Natural killer cell (primary cell): Measurements from ENCODE around the gene TNNI2. TPM values are rescaled to one million over a fixed set of nuclear protein-coding genes. Genes with fewer than 3 reads are reported as not detected.
A peak's percentile ranks its signal among the peaks of the same experiment; 100 is the strongest.

Experiments used
- ATAC-seq, 3 donors: fragments of 150-1000 bp in 2 of 3; fragments of 200-7000 bp in 1 of 3; cut with Tn5 transposase; 1 replicate in 1 of 3; 2 replicates in 2 of 3; pipeline ENCODE4 v1.10.0; 2021; ENCODE audit warnings: mild to moderate bottlenecking in 2 of 3, moderate library complexity in 2 of 3
- DNase-seq, 2 donors: peaks; one replicate each; pipeline versions ENCODE4 v3.0.0 to v3.0.0-alpha.2; 2013 to 2021; ENCODE audit warnings: mixed read lengths in 1 of 2
- H3K27ac ChIP-seq: one replicate; pipeline ENCODE4 v1.5.1; 2013; ENCODE audit warnings: mild to moderate bottlenecking, low read length
- H3K27me3 ChIP-seq: one replicate; pipeline ENCODE4 v1.6.1; 2013; ENCODE audit warnings: low read length; ENCODE audit not compliant: control insufficient read depth, insufficient read depth
- H3K36me3 ChIP-seq: one replicate; pipeline ENCODE4 v1.6.1; 2013; ENCODE audit warnings: low read length; ENCODE audit not compliant: control insufficient read depth, insufficient read depth
- H3K4me1 ChIP-seq: one replicate; pipeline ENCODE4 v1.6.1; 2013; ENCODE audit warnings: low read length; ENCODE audit not compliant: control insufficient read depth, insufficient read depth
- H3K4me3 ChIP-seq: one replicate; pipeline ENCODE4 v1.5.1; 2013; ENCODE audit warnings: low read length
- H3K9me3 ChIP-seq: one replicate; pipeline ENCODE4 v1.6.1; 2013; ENCODE audit warnings: low read length; ENCODE audit not compliant: control insufficient read depth, insufficient read depth
- H3K27ac Mint-ChIP-seq, 2 donors: one replicate each; pipeline ENCODE4 v1.8.0; 2022; ENCODE audit warnings: mild to moderate bottlenecking in 2 of 2, mixed read lengths in 2 of 2, moderate library complexity in 1 of 2
- H3K27me3 Mint-ChIP-seq, 2 donors: one replicate each; pipeline ENCODE4 v1.8.0; 2022; ENCODE audit warnings: low read depth in 2 of 2, mixed read lengths in 2 of 2
- H3K36me3 Mint-ChIP-seq: one replicate; pipeline ENCODE4 v1.8.0; 2022; ENCODE audit warnings: mixed read lengths
- H3K4me1 Mint-ChIP-seq, 2 donors: one replicate each; pipeline ENCODE4 v1.8.0; 2022; ENCODE audit warnings: mixed read lengths in 2 of 2
- H3K4me3 Mint-ChIP-seq: one replicate; pipeline ENCODE4 v1.8.0; 2022; ENCODE audit warnings: mild to moderate bottlenecking, moderate library complexity, mixed read lengths
- H3K9me3 Mint-ChIP-seq, 2 donors: one replicate each; pipeline ENCODE4 v1.8.0; 2022; ENCODE audit warnings: mixed read lengths in 2 of 2
- CTCF ChIP-seq: fragments of 200-600 bp; IDR thresholded peaks from one replicate; pipeline ENCODE4 v1.8.0; 2022; ENCODE audit warnings: antibody characterized with exemption
- WGBS: methylation state at CpG from one replicate; pipeline ENCODE4 v1.1.7; 2013; ENCODE audit warnings: missing lambda C conversion rate; ENCODE audit not compliant: insufficient coverage; 5-methylcytosine and 5-hydroxymethylcytosine counted together
- intact Hi-C: fragments of 100-400 bp; cut with micrococcal nuclease; formaldehyde crosslinking; loops from one replicate; pipeline ENCODE4 v1.14.2; 2022
- total RNA-seq, 4 donors: library from RNA; stranded (reverse); fragments of 120-200 nt in 1 of 4; gene quantifications; one replicate each; pipeline versions ENCODE4 v1.2.3 to v1.2.4, GENCODE V29; 2013 to 2022

The TNNI2 gene
- total RNA-seq, 3 donors from 2014 or later (not counting 1 experiment from before 2014, with no cell fraction given), result 1.2 to 5.4 (median 3.6) TPM

- H3K4me3 Mint-ChIP-seq, result peak overlapping the region; percentile 28
- no peak for TF ChIP-seq CTCF
- H3K27me3 Mint-ChIP-seq, result peaks cover 0 to 4% of the 10 kb centered on the region in 2 donors
- no peaks in the 10 kb centered on the region for H3K9me3 Mint-ChIP-seq
- H3K27ac Mint-ChIP-seq, result peak overlapping the region in 1 of 2 donors; percentile 79
- ATAC-seq, result no peak
- H3K4me3 ChIP-seq, result no peak overlapping the region
- WGBS, result 88% methylated on average over 9 of the region's 11 CpGs
- intact Hi-C loops, result no loop called here
- H3K36me3 Mint-ChIP-seq, result no peaks in the 10 kb centered on the region
- H3K4me1 ChIP-seq, result peaks cover 96% of the 10 kb centered on the region
- no peak for DNase-seq
- H3K4me1 Mint-ChIP-seq, result peaks cover 26 to 57% of the 10 kb centered on the region in 2 donors
- H3K9me3 ChIP-seq, result no peaks in the 10 kb centered on the region
- no peaks in the 10 kb centered on the region for H3K27me3 ChIP-seq
- H3K36me3 ChIP-seq, result no peaks in the 10 kb centered on the region
- no peak overlapping the region for H3K27ac ChIP-seq
These were observed 4.3 kb downstream of the TNNI2 start for GRCh38 chr11:1843098-1843473.

GRCh38 chr11:1843796-1844195, 5.0 kb downstream of the TNNI2 start:
- WGBS, result 80% methylated on average over 8 of the region's 8 CpGs
- Histone ChIP-seq H3K36me3 (no peaks in the 10 kb centered on the region), H3K27ac (peak overlapping the region; percentile 43), H3K27me3 (no peaks in the 10 kb centered on the region), H3K4me3 (no peak overlapping the region), H3K9me3 (no peaks in the 10 kb centered on the region), H3K4me1 (peaks cover 96% of the 10 kb centered on the region)
- peaks cover 26 to 64% of the 10 kb centered on the region in 2 donors for H3K4me1 Mint-ChIP-seq
- ATAC-seq (no peak), DNase-seq (no peak)
- intact Hi-C loops, result no loop called here
- H3K4me3 Mint-ChIP-seq, result peak overlapping the region; percentile 28
- H3K27me3 Mint-ChIP-seq, result peaks cover 0 to 4% of the 10 kb centered on the region in 2 donors
- H3K9me3 Mint-ChIP-seq, result no peaks in the 10 kb centered on the region
- TF ChIP-seq CTCF, result no peak
- peak overlapping the region in 1 of 2 donors; percentile 79 for H3K27ac Mint-ChIP-seq
- no peaks in the 10 kb centered on the region for H3K36me3 Mint-ChIP-seq

- Histone ChIP-seq H3K4me1 (peaks cover 96% of the 10 kb centered on the region), H3K27me3 (no peaks in the 10 kb centered on the region), H3K27ac (peak overlapping the region; percentile 43), H3K4me3 (no peak overlapping the region), H3K9me3 (no peaks in the 10 kb centered on the region), H3K36me3 (no peaks in the 10 kb centered on the region)
- intact Hi-C loops, result no loop called here
- 2% methylated on average over 23 of the region's 23 CpGs for WGBS
- H3K4me3 Mint-ChIP-seq, result peak overlapping the region; percentile 41
- H3K27me3 Mint-ChIP-seq, result peaks cover 0 to 4% of the 10 kb centered on the region in 2 donors
- DNase-seq (peak; percentile 37 to 71), ATAC-seq (peak; percentile 55 to 67 (median 62))
- H3K36me3 Mint-ChIP-seq, result no peaks in the 10 kb centered on the region
- H3K27ac Mint-ChIP-seq, result peak overlapping the region; percentile 57 to 79
- H3K4me1 Mint-ChIP-seq, result peaks cover 30 to 69% of the 10 kb centered on the region in 2 donors
- H3K9me3 Mint-ChIP-seq, result no peaks in the 10 kb centered on the region
- TF ChIP-seq CTCF, result no peak
These were observed 5.7 kb downstream of the TNNI2 start for GRCh38 chr11:1844221-1845094.
